Neural cell (in vitro differentiated cells): Measurements from ENCODE around the gene CPT1A. TPM values are rescaled to one million over a fixed set of nuclear protein-coding genes. Genes with fewer than 3 reads are reported as not detected.

ENCODE experiments used
- H2AFZ ChIP-seq: fragments of 200-600, 300-800 bp; sonication (generic), shearing (Covaris generic); 2 replicates; pipeline ENCODE4 v1.6.0; 2014; ENCODE audit warnings: low read depth, mild to moderate bottlenecking, antibody characterized with exemption, low read length, moderate library complexity
- H3F3A ChIP-seq: fragments of 200-600 bp; shearing (Covaris generic); 2 replicates; pipeline ENCODE4 v1.6.1; 2016; ENCODE audit warnings: mild to moderate bottlenecking, moderate library complexity, mixed read lengths, antibody characterized with exemption, low read length; ENCODE audit not compliant: insufficient read depth, poor library complexity, severe bottlenecking
- H3K27ac ChIP-seq: fragments of 200-600, 300-800 bp; sonication (generic), shearing (Covaris generic); 2 replicates; pipeline ENCODE4 v1.5.1; 2014; ENCODE audit warnings: mild to moderate bottlenecking, low read length, moderate library complexity
- H3K27me3 ChIP-seq: fragments of 300-800, 200-600 bp; sonication (generic), shearing (Covaris generic); 2 replicates; pipeline ENCODE4 v1.6.0; 2014; ENCODE audit warnings: mild to moderate bottlenecking, low read depth, low read length, moderate library complexity; ENCODE audit not compliant: insufficient read depth
- H3K36me3 ChIP-seq: fragments of 300-800, 200-600 bp; sonication (generic), shearing (Covaris generic); 2 replicates; pipeline ENCODE4 v1.5.1; 2014; ENCODE audit warnings: mild to moderate bottlenecking, antibody characterized with exemption, low read length, moderate library complexity; ENCODE audit not compliant: insufficient read depth
- H3K4me2 ChIP-seq: fragments of 300-800, 200-600 bp; sonication (generic), shearing (Covaris generic); 2 replicates; pipeline ENCODE4 v1.6.0; 2014; ENCODE audit warnings: mild to moderate bottlenecking, low read length
- H3K4me3 ChIP-seq: fragments of 300-800, 200-600 bp; sonication (generic), shearing (Covaris generic); 2 replicates; pipeline ENCODE4 v1.5.1; 2014; ENCODE audit warnings: mild to moderate bottlenecking, low read length, moderate library complexity
- H3K79me2 ChIP-seq: fragments of 200-600 bp; shearing (Covaris generic); replicated peaks from 2 replicates; pipeline ENCODE4 v1.6.0; 2014; ENCODE audit warnings: mild to moderate bottlenecking, low read length, moderate library complexity; ENCODE audit not compliant: insufficient read depth
- H3K9ac ChIP-seq: fragments of 300-800, 200-600 bp; sonication (generic), shearing (Covaris generic); 2 replicates; pipeline ENCODE4 v1.6.1; 2016; ENCODE audit warnings: mild to moderate bottlenecking, low read length, mixed read lengths
- H3K9me2 ChIP-seq: fragments of 200-600 bp; shearing (Covaris generic); 2 replicates; pipeline ENCODE4 v1.6.1; 2016; ENCODE audit warnings: mild to moderate bottlenecking, low read length, mixed read lengths; ENCODE audit not compliant: insufficient read depth
- H3K9me3 ChIP-seq: fragments of 200-600, 300-800 bp; sonication (generic), shearing (Covaris generic); 2 replicates; pipeline ENCODE4 v1.6.1; 2016; ENCODE audit warnings: mild to moderate bottlenecking, mixed run types, low read length, moderate library complexity, mixed read lengths
- H4K20me1 ChIP-seq: fragments of 200-600 bp; shearing (Covaris generic); 2 replicates; pipeline ENCODE4 v1.6.1; 2016; ENCODE audit warnings: mild to moderate bottlenecking, mixed run types; ENCODE audit not compliant: insufficient read depth
- EP300 ChIP-seq: fragments of 450-650 bp; conservative IDR thresholded peaks from 2 replicates; pipeline ENCODE4 v1.6.1; 2014; ENCODE audit warnings: antibody characterized with exemption, mild to moderate bottlenecking, moderate library complexity; ENCODE audit not compliant: poor library complexity, severe bottlenecking
- EZH2 ChIP-seq: fragments of 200-600, 300-800 bp; shearing (Covaris generic), sonication (generic); IDR thresholded peaks from 2 replicates; pipeline ENCODE4 v1.6.1; 2014; ENCODE audit warnings: antibody characterized with exemption, low read length, borderline replicate concordance, mild to moderate bottlenecking; ENCODE audit not compliant: insufficient read depth, poor library complexity, severe bottlenecking
- MXI1 ChIP-seq: fragments of 450-650 bp; conservative IDR thresholded peaks from 2 replicates; pipeline ENCODE4 v1.6.1; 2014; ENCODE audit warnings: antibody characterized with exemption, mild to moderate bottlenecking; ENCODE audit not compliant: poor library complexity, severe bottlenecking
- POLR2AphosphoS5 ChIP-seq: IDR thresholded peaks from 2 replicates; pipeline ENCODE4 v1.6.1; 2012
- RAD21 ChIP-seq: fragments of 450-650 bp; conservative IDR thresholded peaks from 2 replicates; pipeline ENCODE4 v1.6.1; 2014; ENCODE audit warnings: antibody characterized with exemption, mild to moderate bottlenecking, moderate library complexity
- SMC3 ChIP-seq: fragments of 450-650 bp; conservative IDR thresholded peaks from 2 replicates; pipeline ENCODE4 v1.6.1; 2014; ENCODE audit warnings: antibody characterized with exemption, mild to moderate bottlenecking, moderate library complexity; ENCODE audit not compliant: poor library complexity
- TAF1 ChIP-seq: IDR thresholded peaks from 2 replicates; pipeline ENCODE4 v1.6.1; 2012; ENCODE audit warnings: low read depth
- polyA plus RNA-seq: library from polyadenylated mRNA; depleted of rRNA; stranded (reverse); fragments of >200 nt; gene quantifications from 2 replicates; pipeline ENCODE4 v1.2.3, GENCODE V29; 2014
- TF ChIP-seq, protein P1 (sequence below): fragments of 450-650 bp; IDR thresholded peaks from 2 replicates; pipeline ENCODE4 v1.5.1; 2014; ENCODE audit warnings: antibody characterized with exemption, mild to moderate bottlenecking, moderate library complexity; ENCODE audit not compliant: poor library complexity, severe bottlenecking
- TF ChIP-seq, protein P2 (sequence below): IDR thresholded peaks from 2 replicates; pipeline ENCODE4 v1.6.1; 2012; ENCODE audit warnings: borderline replicate concordance

Gene CPT1A
- polyA plus RNA-seq, 1 donor from 2014 or later, result 0.35 TPM

DNA sequence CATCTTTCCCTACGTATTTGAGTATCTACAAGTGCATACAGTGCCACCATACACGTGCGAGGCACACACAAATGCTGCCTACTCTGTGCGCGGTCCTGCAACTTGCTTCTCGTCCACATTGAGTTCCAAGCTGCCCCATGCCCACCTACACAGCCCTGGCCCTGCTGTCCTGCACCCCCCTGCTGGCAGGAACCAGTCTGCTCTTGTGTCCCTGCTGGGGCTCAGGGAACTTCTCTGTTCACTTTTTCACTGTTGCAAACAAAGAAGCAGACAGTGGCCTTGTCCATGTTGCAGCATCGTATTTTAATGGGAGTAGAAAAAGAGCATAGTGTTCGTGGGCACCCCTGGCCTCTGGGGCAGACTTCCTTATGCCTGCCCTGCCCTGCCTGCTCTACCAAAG is 14.0 kb downstream of the CPT1A start:
- no peaks in the 10 kb centered on the region for H3F3A ChIP-seq
- H4K20me1 ChIP-seq, result no peaks in the 10 kb centered on the region
- no peak overlapping the region for H2AFZ ChIP-seq
- H3K9me3 ChIP-seq, result no peaks in the 10 kb centered on the region
- no peak for TF ChIP-seq TAF1
- TF ChIP-seq, protein P1, sequence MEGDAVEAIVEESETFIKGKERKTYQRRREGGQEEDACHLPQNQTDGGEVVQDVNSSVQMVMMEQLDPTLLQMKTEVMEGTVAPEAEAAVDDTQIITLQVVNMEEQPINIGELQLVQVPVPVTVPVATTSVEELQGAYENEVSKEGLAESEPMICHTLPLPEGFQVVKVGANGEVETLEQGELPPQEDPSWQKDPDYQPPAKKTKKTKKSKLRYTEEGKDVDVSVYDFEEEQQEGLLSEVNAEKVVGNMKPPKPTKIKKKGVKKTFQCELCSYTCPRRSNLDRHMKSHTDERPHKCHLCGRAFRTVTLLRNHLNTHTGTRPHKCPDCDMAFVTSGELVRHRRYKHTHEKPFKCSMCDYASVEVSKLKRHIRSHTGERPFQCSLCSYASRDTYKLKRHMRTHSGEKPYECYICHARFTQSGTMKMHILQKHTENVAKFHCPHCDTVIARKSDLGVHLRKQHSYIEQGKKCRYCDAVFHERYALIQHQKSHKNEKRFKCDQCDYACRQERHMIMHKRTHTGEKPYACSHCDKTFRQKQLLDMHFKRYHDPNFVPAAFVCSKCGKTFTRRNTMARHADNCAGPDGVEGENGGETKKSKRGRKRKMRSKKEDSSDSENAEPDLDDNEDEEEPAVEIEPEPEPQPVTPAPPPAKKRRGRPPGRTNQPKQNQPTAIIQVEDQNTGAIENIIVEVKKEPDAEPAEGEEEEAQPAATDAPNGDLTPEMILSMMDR, result no peak
- TF ChIP-seq MXI1, result no peak
- TF ChIP-seq, protein P2, sequence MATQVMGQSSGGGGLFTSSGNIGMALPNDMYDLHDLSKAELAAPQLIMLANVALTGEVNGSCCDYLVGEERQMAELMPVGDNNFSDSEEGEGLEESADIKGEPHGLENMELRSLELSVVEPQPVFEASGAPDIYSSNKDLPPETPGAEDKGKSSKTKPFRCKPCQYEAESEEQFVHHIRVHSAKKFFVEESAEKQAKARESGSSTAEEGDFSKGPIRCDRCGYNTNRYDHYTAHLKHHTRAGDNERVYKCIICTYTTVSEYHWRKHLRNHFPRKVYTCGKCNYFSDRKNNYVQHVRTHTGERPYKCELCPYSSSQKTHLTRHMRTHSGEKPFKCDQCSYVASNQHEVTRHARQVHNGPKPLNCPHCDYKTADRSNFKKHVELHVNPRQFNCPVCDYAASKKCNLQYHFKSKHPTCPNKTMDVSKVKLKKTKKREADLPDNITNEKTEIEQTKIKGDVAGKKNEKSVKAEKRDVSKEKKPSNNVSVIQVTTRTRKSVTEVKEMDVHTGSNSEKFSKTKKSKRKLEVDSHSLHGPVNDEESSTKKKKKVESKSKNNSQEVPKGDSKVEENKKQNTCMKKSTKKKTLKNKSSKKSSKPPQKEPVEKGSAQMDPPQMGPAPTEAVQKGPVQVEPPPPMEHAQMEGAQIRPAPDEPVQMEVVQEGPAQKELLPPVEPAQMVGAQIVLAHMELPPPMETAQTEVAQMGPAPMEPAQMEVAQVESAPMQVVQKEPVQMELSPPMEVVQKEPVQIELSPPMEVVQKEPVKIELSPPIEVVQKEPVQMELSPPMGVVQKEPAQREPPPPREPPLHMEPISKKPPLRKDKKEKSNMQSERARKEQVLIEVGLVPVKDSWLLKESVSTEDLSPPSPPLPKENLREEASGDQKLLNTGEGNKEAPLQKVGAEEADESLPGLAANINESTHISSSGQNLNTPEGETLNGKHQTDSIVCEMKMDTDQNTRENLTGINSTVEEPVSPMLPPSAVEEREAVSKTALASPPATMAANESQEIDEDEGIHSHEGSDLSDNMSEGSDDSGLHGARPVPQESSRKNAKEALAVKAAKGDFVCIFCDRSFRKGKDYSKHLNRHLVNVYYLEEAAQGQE, result no peak
- TF ChIP-seq POLR2AphosphoS5, result no peak
- no peak for TF ChIP-seq SMC3
- no peak for TF ChIP-seq EP300
- TF ChIP-seq EZH2, result no peak
- no peak for TF ChIP-seq RAD21
- no peak overlapping the region for H3K4me3 ChIP-seq
- no peaks in the 10 kb centered on the region for H3K36me3 ChIP-seq
- no peak overlapping the region for H3K9ac ChIP-seq
- no peaks in the 10 kb centered on the region for H3K9me2 ChIP-seq
- H3K79me2 ChIP-seq, result no peaks in the 10 kb centered on the region
- H3K27ac ChIP-seq, result no peak overlapping the region
- H3K4me2 ChIP-seq, result no peak overlapping the region
- H3K27me3 ChIP-seq, result no peaks in the 10 kb centered on the region

DNA sequence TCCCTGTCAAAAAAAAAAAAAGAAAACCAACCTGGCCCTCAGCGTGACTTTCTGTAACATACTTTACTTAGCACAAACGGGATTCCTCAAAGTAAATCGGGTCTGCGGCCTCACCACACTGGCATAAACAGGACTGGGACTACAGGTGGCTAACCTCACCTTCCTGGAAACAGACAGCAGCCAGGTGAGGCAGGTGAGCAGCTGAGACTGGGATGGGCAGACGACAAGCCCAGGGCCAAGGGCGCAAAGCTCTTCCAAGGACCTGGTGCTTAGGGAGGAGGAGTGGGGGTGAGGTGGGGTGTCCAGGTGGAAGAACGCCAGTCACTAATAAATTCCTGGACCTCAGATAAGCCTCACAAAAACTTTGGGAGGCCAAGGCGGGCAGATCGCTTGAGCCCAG is 15.0 kb downstream of the CPT1A start:
- Histone ChIP-seq H3K9me2 (no peaks in the 10 kb centered on the region), H3K79me2 (no peaks in the 10 kb centered on the region), H2AFZ (no peak overlapping the region), H3K4me3 (no peak overlapping the region), H3K27me3 (no peaks in the 10 kb centered on the region), H3K36me3 (no peaks in the 10 kb centered on the region), H4K20me1 (no peaks in the 10 kb centered on the region), H3K9ac (no peak overlapping the region), H3K4me2 (no peak overlapping the region), H3F3A (no peaks in the 10 kb centered on the region), H3K9me3 (no peaks in the 10 kb centered on the region), H3K27ac (no peak overlapping the region)
- TF ChIP-seq SMC3 (no peak), EZH2 (no peak)

DNA sequence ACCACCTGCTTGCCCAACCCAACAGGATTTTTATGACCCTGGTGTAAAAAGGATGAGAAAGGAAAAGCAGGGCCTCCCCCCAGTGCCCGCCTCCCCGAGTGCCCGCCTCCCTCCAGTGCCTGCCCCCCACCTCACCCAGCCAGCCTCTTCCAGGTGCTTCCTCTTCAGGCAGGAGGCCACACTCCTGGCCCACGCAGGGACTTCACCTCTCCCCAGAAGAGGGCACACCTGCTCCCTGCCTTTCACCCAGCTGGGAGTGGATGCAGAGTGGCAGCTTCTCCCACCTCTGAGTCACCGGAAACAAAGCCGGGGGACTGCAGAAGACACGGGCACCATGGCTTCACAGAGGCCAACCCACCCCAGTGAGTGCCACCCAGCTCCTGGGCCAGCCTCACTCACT is 16.1 kb downstream of the CPT1A start:
- Histone ChIP-seq H3K9ac (no peak overlapping the region), H3K27ac (no peak overlapping the region), H3K4me3 (no peak overlapping the region), H4K20me1 (no peaks in the 10 kb centered on the region), H2AFZ (no peak overlapping the region), H3K9me2 (no peaks in the 10 kb centered on the region), H3K4me2 (no peak overlapping the region), H3K36me3 (no peaks in the 10 kb centered on the region), H3K79me2 (no peaks in the 10 kb centered on the region), H3F3A (no peaks in the 10 kb centered on the region), H3K9me3 (no peaks in the 10 kb centered on the region), H3K27me3 (no peaks in the 10 kb centered on the region)
- TF ChIP-seq TAF1 (no peak), EP300 (no peak), SMC3 (no peak), RAD21 (no peak)
- TF ChIP-seq, protein P2, result no peak
- TF ChIP-seq, protein P1, result no peak
